Measurements from ENCODE around the gene SNX25. TPM values are rescaled to one million over a fixed set of nuclear protein-coding genes. Genes with fewer than 3 reads are reported as not detected.

The SNX25 gene
- total RNA-seq, 2 donors from 2014 or later: 20.6 to 30.6 TPM

- DNase-seq (ENCODE audit: low spot score) (no peak), ATAC-seq (no peak)
- Mint-ChIP-seq H3K4me1 (ENCODE audit: low read depth in 2 of 2) (peaks cover 0 to 17% of the 10 kb centered on the region in 2 donors), H3K36me3 (peaks cover 6% of the 10 kb centered on the region), H3K27me3 (no peaks in the 10 kb centered on the region), H3K9me3 (no peaks in the 10 kb centered on the region), H3K27ac (no peak overlapping the region), H3K4me3 (no peak overlapping the region)
Observed at GRCh38 chr4:185272245-185272644, 62.8 kb downstream of the SNX25 start.

- H3K36me3 Mint-ChIP-seq: no peaks in the 10 kb centered on the region
- H3K4me1 Mint-ChIP-seq (ENCODE audit: low read depth in 2 of 2): peaks cover 0 to 15% of the 10 kb centered on the region in 2 donors
- no peak for ATAC-seq
- no peaks in the 10 kb centered on the region for H3K9me3 Mint-ChIP-seq
- DNase-seq (ENCODE audit: low spot score): no peak
- H3K27ac Mint-ChIP-seq: no peak overlapping the region
- H3K27me3 Mint-ChIP-seq: no peaks in the 10 kb centered on the region
- no peak overlapping the region for H3K4me3 Mint-ChIP-seq
Observed at GRCh38 chr4:185275501-185275900, 66.1 kb downstream of the SNX25 start.

GRCh38 chr4:185276036-185276435 lies 66.6 kb downstream of the SNX25 start:
- no peaks in the 10 kb centered on the region for H3K36me3 Mint-ChIP-seq
- ATAC-seq (no peak), DNase-seq (ENCODE audit: low spot score) (no peak)
- no peaks in the 10 kb centered on the region for H3K27me3 Mint-ChIP-seq
- H3K4me3 Mint-ChIP-seq: no peak overlapping the region
- no peaks in the 10 kb centered on the region for H3K9me3 Mint-ChIP-seq
- H3K27ac Mint-ChIP-seq: no peak overlapping the region
- H3K4me1 Mint-ChIP-seq (ENCODE audit: low read depth in 2 of 2): peaks cover 3 to 15% of the 10 kb centered on the region in 2 donors

GRCh38 chr4:185278716-185279115 lies 69.3 kb downstream of the SNX25 start:
- no peak overlapping the region for H3K27ac Mint-ChIP-seq
- DNase-seq (ENCODE audit: low spot score) (no peak), ATAC-seq (no peak)
- H3K36me3 Mint-ChIP-seq: no peaks in the 10 kb centered on the region
- peaks cover 5 to 11% of the 10 kb centered on the region in 2 donors for H3K4me1 Mint-ChIP-seq (ENCODE audit: low read depth in 2 of 2)
- H3K4me3 Mint-ChIP-seq: no peak overlapping the region
- no peaks in the 10 kb centered on the region for H3K9me3 Mint-ChIP-seq
- H3K27me3 Mint-ChIP-seq: no peaks in the 10 kb centered on the region

- ATAC-seq (no peak), DNase-seq (ENCODE audit: low spot score) (no peak)
- H3K27me3 Mint-ChIP-seq: no peaks in the 10 kb centered on the region
- H3K4me1 Mint-ChIP-seq (ENCODE audit: low read depth in 2 of 2): peaks cover 5 to 10% of the 10 kb centered on the region in 2 donors
- H3K36me3 Mint-ChIP-seq: no peaks in the 10 kb centered on the region
- no peaks in the 10 kb centered on the region for H3K9me3 Mint-ChIP-seq
- H3K4me3 Mint-ChIP-seq: no peak overlapping the region
- H3K27ac Mint-ChIP-seq: no peak overlapping the region
Observed at GRCh38 chr4:185280608-185281007, 71.2 kb downstream of the SNX25 start.

GRCh38 chr4:185282968-185283367 lies 73.6 kb downstream of the SNX25 start:
- Mint-ChIP-seq H3K9me3 (no peaks in the 10 kb centered on the region), H3K36me3 (no peaks in the 10 kb centered on the region), H3K27me3 (no peaks in the 10 kb centered on the region), H3K27ac (no peak overlapping the region), H3K4me3 (no peak overlapping the region), H3K4me1 (ENCODE audit: low read depth in 2 of 2) (peaks cover 0 to 5% of the 10 kb centered on the region in 2 donors)
- DNase-seq (ENCODE audit: low spot score) (no peak), ATAC-seq (no peak)

- peaks cover 3% of the 10 kb centered on the region for H3K36me3 Mint-ChIP-seq
Observed at GRCh38 chr4:185283723-185284122, 74.3 kb downstream of the SNX25 start.

GRCh38 chr4:185285632-185286393 lies 76.4 kb downstream of the SNX25 start:
- no peak overlapping the region for H3K4me3 Mint-ChIP-seq
- ATAC-seq: no peak
- DNase-seq (ENCODE audit: low spot score): no peak
- no peak overlapping the region for H3K27ac Mint-ChIP-seq
- H3K9me3 Mint-ChIP-seq: no peaks in the 10 kb centered on the region
- H3K4me1 Mint-ChIP-seq (ENCODE audit: low read depth in 2 of 2): peaks cover 0 to 4% of the 10 kb centered on the region in 2 donors
- peaks cover 8% of the 10 kb centered on the region for H3K36me3 Mint-ChIP-seq
- H3K27me3 Mint-ChIP-seq: no peaks in the 10 kb centered on the region

More at GRCh38 chr4:185283723-185284122, 74.3 kb downstream of the SNX25 start:
- Mint-ChIP-seq H3K4me1 (ENCODE audit: low read depth in 2 of 2) (peaks cover 0 to 5% of the 10 kb centered on the region in 2 donors), H3K4me3 (no peak overlapping the region), H3K27ac (no peak overlapping the region), H3K9me3 (no peaks in the 10 kb centered on the region), H3K27me3 (no peaks in the 10 kb centered on the region)
- no peak for ATAC-seq
- no peak for DNase-seq (ENCODE audit: low spot score)

GRCh38 chr4:185286571-185286970 lies 77.2 kb downstream of the SNX25 start:
- H3K36me3 Mint-ChIP-seq: peaks cover 8% of the 10 kb centered on the region
- no peaks in the 10 kb centered on the region for H3K4me1 Mint-ChIP-seq (ENCODE audit: low read depth in 2 of 2)
- no peak for DNase-seq (ENCODE audit: low spot score)

GRCh38 chr4:185287031-185287430 lies 77.6 kb downstream of the SNX25 start:
- H3K4me3 Mint-ChIP-seq: no peak overlapping the region
- H3K4me1 Mint-ChIP-seq (ENCODE audit: low read depth in 2 of 2): no peaks in the 10 kb centered on the region
- DNase-seq (ENCODE audit: low spot score) (no peak), ATAC-seq (no peak)
- peaks cover 8% of the 10 kb centered on the region for H3K36me3 Mint-ChIP-seq
- no peaks in the 10 kb centered on the region for H3K9me3 Mint-ChIP-seq
- no peaks in the 10 kb centered on the region for H3K27me3 Mint-ChIP-seq
- H3K27ac Mint-ChIP-seq: no peak overlapping the region

More at GRCh38 chr4:185286571-185286970, 77.2 kb downstream of the SNX25 start:
- H3K9me3 Mint-ChIP-seq: no peaks in the 10 kb centered on the region
- H3K27ac Mint-ChIP-seq: no peak overlapping the region
- H3K27me3 Mint-ChIP-seq: no peaks in the 10 kb centered on the region
- no peak overlapping the region for H3K4me3 Mint-ChIP-seq
- no peak for ATAC-seq

GRCh38 chr4:185290018-185290607 lies 80.7 kb downstream of the SNX25 start:
- no peaks in the 10 kb centered on the region for H3K27me3 Mint-ChIP-seq
- no peaks in the 10 kb centered on the region for H3K4me1 Mint-ChIP-seq (ENCODE audit: low read depth in 2 of 2)
- no peak overlapping the region for H3K27ac Mint-ChIP-seq
- no peak overlapping the region for H3K4me3 Mint-ChIP-seq
- H3K36me3 Mint-ChIP-seq: peaks cover 8% of the 10 kb centered on the region
- no peaks in the 10 kb centered on the region for H3K9me3 Mint-ChIP-seq
- DNase-seq (ENCODE audit: low spot score) (no peak), ATAC-seq (no peak)

- ATAC-seq (no peak), DNase-seq (ENCODE audit: low spot score) (no peak)
- Mint-ChIP-seq H3K27ac (no peak overlapping the region), H3K36me3 (peaks cover 8% of the 10 kb centered on the region), H3K4me1 (ENCODE audit: low read depth in 2 of 2) (no peaks in the 10 kb centered on the region), H3K9me3 (no peaks in the 10 kb centered on the region), H3K4me3 (no peak overlapping the region), H3K27me3 (no peaks in the 10 kb centered on the region)
Observed at GRCh38 chr4:185290656-185291055, 81.3 kb downstream of the SNX25 start.

- peaks cover 8% of the 10 kb centered on the region for H3K36me3 Mint-ChIP-seq
- DNase-seq (ENCODE audit: low spot score) (no peak), ATAC-seq (no peak)
- H3K9me3 Mint-ChIP-seq: no peaks in the 10 kb centered on the region
- H3K4me3 Mint-ChIP-seq: no peak overlapping the region
- no peak overlapping the region for H3K27ac Mint-ChIP-seq
- no peaks in the 10 kb centered on the region for H3K27me3 Mint-ChIP-seq
- no peaks in the 10 kb centered on the region for H3K4me1 Mint-ChIP-seq (ENCODE audit: low read depth in 2 of 2)
Observed at GRCh38 chr4:185293202-185293601, 83.8 kb downstream of the SNX25 start.

GRCh38 chr4:185296665-185297460 lies 87.5 kb downstream of the SNX25 start:
- no peaks in the 10 kb centered on the region for H3K9me3 Mint-ChIP-seq
- H3K4me3 Mint-ChIP-seq: no peak overlapping the region
- DNase-seq (ENCODE audit: low spot score) (no peak), ATAC-seq (no peak)
- peaks cover 0 to 5% of the 10 kb centered on the region in 2 donors for H3K4me1 Mint-ChIP-seq (ENCODE audit: low read depth in 2 of 2)
- H3K27me3 Mint-ChIP-seq: no peaks in the 10 kb centered on the region
- H3K27ac Mint-ChIP-seq: no peak overlapping the region
- no peaks in the 10 kb centered on the region for H3K36me3 Mint-ChIP-seq
